ENCODE results near the gene SNX22. TPM values are rescaled to one million over a fixed set of nuclear protein-coding genes. Genes with fewer than 3 reads are reported as not detected.

SNX22 gene
- total and polyA plus RNA-seq, 2 of the 8 experiments (the other 6 are each of a cell fraction or from before 2014, with no cell fraction given), result 4.9 TPM

DNA sequence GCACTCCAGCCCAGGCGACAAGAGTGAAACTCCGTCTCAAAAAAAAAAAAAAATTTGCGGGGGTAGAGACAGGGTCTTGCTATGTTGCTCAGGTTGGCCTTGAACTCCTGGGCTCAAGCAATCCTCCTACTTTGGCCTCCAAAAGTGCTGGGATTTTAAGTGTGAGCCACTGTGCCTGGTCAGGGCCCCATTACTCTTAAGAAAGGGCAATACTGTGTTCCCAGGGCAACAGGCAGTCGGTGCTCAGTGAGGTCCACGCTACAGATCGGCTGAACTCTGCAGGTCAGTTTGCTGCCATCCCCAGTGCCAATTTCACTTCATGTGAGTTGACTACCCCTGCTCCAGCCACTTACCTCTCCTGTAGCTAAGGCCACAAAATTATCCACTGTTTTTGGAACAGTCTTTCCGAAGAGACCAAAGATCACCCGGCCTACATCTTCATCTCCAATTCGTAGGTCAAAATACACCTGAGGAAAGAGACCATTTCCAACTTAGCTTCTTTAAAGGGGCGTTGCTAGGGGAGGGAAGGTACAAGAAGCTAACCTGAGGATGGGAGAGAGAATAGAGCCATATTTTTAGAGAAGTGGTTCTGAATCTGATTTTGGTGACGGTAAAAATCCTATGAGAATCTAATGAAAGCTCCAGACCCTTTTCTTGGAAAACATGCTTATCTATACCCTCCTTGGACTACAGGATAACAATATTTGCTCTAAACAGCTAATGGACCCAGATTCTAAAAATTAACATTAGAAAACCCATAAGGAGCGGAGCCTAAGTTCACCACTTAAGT, 10.4 kb downstream of the SNX22 start (continued):
- TF ChIP-seq KDM1A (IDR thresholded peaks at IDR 0.05; ENCODE audit: borderline replicate concordance, low read length) (no peak), TAF7 (optimal IDR thresholded peaks at IDR 0.05; ENCODE audit: borderline replicate concordance, low read depth, low read length) (no peak), ATF3 (IDR thresholded peaks at IDR 0.05; ENCODE audit: insufficient read depth, low read depth, low read length) (no peak), EZH2 (IDR thresholded peaks at IDR 0.05; ENCODE audit: low read depth, low read length, severe bottlenecking) (no peak), CBX5 (IDR thresholded peaks at IDR 0.05; ENCODE audit: low read depth, low read length) (no peak)
